ENCODE data around the gene LTN1.

- TF ChIP-seq CTCF (IDR thresholded peaks at IDR 0.05; ENCODE audit: low read depth, low read length, poor library complexity, severe bottlenecking) (no peak), EZH2phosphoT487 (IDR thresholded peaks at IDR 0.05; ENCODE audit: borderline replicate concordance, low read length) (no peak)
Observed at GRCh38 chr21:28882345-28882744, 110.3 kb downstream of the LTN1 start.
